GM23338 (cell line): Measurements from ENCODE around the gene PHKB. TPM values are rescaled to one million over a fixed set of nuclear protein-coding genes. Genes with fewer than 3 reads are reported as not detected.

Experiments used
- polyA plus RNA-seq: library from polyadenylated mRNA; unstranded; fragments of >200 nt; fragmentation: Nextera tagmentation; extraction: Ambion mirVana; gene quantifications from 2 replicates; pipeline ENCODE4 v1.2.1, GENCODE V29; 2016
- small RNA-seq: library from RNA; depleted of rRNA; stranded (forward); fragments of <200 nt; gene quantifications from one replicate; pipeline ENCODE3, GENCODE V24; 2014; ENCODE audit warnings: low replicate concordance
- total RNA-seq: library from RNA; depleted of rRNA; stranded (reverse); fragments of >200 nt; shearing (Covaris generic); gene quantifications from 2 replicates; pipeline ENCODE4 v1.2.3, GENCODE V29; 2014; rRNA removed

The PHKB gene
- total and polyA plus RNA-seq, 2 experiments from 2014 or later: 20.3 to 57.3 TPM

Small RNAs within 50 kb of the gene (small RNA-seq; reads per million reads assigned to genes)
- gene RNA5SP425: not detected

Other genes starting within 250 kb of the PHKB start
- 25.6 and 26.9 TPM in 2 replicates for gene ITFG1, start 268 bp upstream of the PHKB start, total RNA-seq
- gene ITFG1, start 268 bp upstream of the PHKB start, polyA plus RNA-seq: 14.7 and 18.5 TPM in 2 replicates